WTC11 (cell line): ENCODE results near the gene PREX1. TPM values are rescaled to one million over a fixed set of nuclear protein-coding genes. Genes with fewer than 3 reads are reported as not detected.

Experiments used
- ATAC-seq: fragments of 200-7000 bp; cut with Tn5 transposase; 2 replicates; pipeline ENCODE4 v1.10.0; 2021; ENCODE audit warnings: mild to moderate bottlenecking, moderate library complexity
- CTCF ChIA-PET: fragments of 300-600 bp; sonication (Branson Sonifier 250); formaldehyde crosslinking; loops from one replicate; lab custom pipeline; 2021; ENCODE audit warnings: antibody characterized with exemption; lab: Charles Lee
- POLR2A ChIA-PET: fragments of 350-600 bp; sonication (Branson Sonifier 250); formaldehyde crosslinking; loops from one replicate; lab custom pipeline; 2021; ENCODE audit warnings: antibody characterized with exemption; lab: Charles Lee
- DNase-seq: peaks from one replicate; pipeline ENCODE4 v3.0.0; 2021; ENCODE audit warnings: low spot score
- H3K27ac Mint-ChIP-seq: 2 replicates; pipeline ENCODE4 v1.8.0; 2021; ENCODE audit warnings: mixed read lengths
- H3K27me3 Mint-ChIP-seq: 2 replicates; pipeline ENCODE4 v1.8.0; 2021; ENCODE audit warnings: low read depth, mild to moderate bottlenecking, moderate library complexity, mixed read lengths
- H3K36me3 Mint-ChIP-seq: 2 replicates; pipeline ENCODE4 v1.8.0; 2021; ENCODE audit warnings: mixed read lengths
- H3K4me1 Mint-ChIP-seq: 2 replicates; pipeline ENCODE4 v1.8.0; 2022; ENCODE audit warnings: mixed read lengths
- H3K4me3 Mint-ChIP-seq: 2 replicates; pipeline ENCODE4 v1.8.0; 2021; ENCODE audit warnings: mild to moderate bottlenecking, moderate library complexity, mixed read lengths
- H3K9me3 Mint-ChIP-seq: 2 replicates; pipeline ENCODE4 v1.8.0; 2021; ENCODE audit warnings: mixed read lengths
- CBFB ChIP-seq: sonication (generic); formaldehyde crosslinking; IDR thresholded peaks from 2 replicates; pipeline ENCODE4 v1.8.1; 2022; ENCODE audit warnings: mild to moderate bottlenecking, low read depth, missing genetic modification reagents
- E2F1 ChIP-seq: sonication (generic); formaldehyde crosslinking; IDR thresholded peaks from 2 replicates; pipeline ENCODE4 v1.8.0; 2022; ENCODE audit warnings: mild to moderate bottlenecking, missing genetic modification reagents
- ETV6 ChIP-seq: sonication (generic); formaldehyde crosslinking; IDR thresholded peaks from 2 replicates; pipeline ENCODE4 v1.8.1; 2022; ENCODE audit warnings: mild to moderate bottlenecking, missing genetic modification reagents
- FOXP1 ChIP-seq: sonication (generic); formaldehyde crosslinking; IDR thresholded peaks from 2 replicates; pipeline ENCODE4 v1.8.0; 2022; ENCODE audit warnings: missing genetic modification reagents, mild to moderate bottlenecking, moderate library complexity, borderline replicate concordance
- GABPB1 ChIP-seq: sonication (generic); formaldehyde crosslinking; IDR thresholded peaks from 2 replicates; pipeline ENCODE4 v1.8.1; 2023; ENCODE audit warnings: mild to moderate bottlenecking, missing genetic modification reagents
- HMGA2 ChIP-seq: fragments of 250-450 bp; sonication (Bioruptor Pico); IDR thresholded peaks from 2 replicates; pipeline ENCODE4 v1.4.0; 2021; ENCODE audit warnings: mild to moderate bottlenecking, moderate library complexity
- HMGXB4 ChIP-seq: sonication (generic); formaldehyde crosslinking; IDR thresholded peaks from 2 replicates; pipeline ENCODE4 v1.8.1; 2023; ENCODE audit warnings: mild to moderate bottlenecking, moderate library complexity, missing genetic modification reagents
- JAZF1 ChIP-seq: fragments of 250-450 bp; sonication (Bioruptor Pico); IDR thresholded peaks from 2 replicates; pipeline ENCODE4 v1.9.0; 2021; ENCODE audit warnings: moderate library complexity, mild to moderate bottlenecking, inconsistent platforms
- NFATC4 ChIP-seq: fragments of 250-450 bp; sonication (Bioruptor Pico); IDR thresholded peaks from 2 replicates; pipeline ENCODE4 v1.9.0; 2021; ENCODE audit warnings: mild to moderate bottlenecking
- OVOL2 ChIP-seq: fragments of 250-450 bp; sonication (Bioruptor Pico); IDR thresholded peaks from 2 replicates; pipeline ENCODE4 v1.9.0; 2021; ENCODE audit warnings: mild to moderate bottlenecking, borderline replicate concordance
- SMAD3 ChIP-seq: sonication (generic); formaldehyde crosslinking; IDR thresholded peaks from 2 replicates; pipeline ENCODE4 v1.8.0; 2022; ENCODE audit warnings: missing genetic modification reagents, mild to moderate bottlenecking, borderline replicate concordance
- SOX15 ChIP-seq: fragments of 250-450 bp; sonication (Bioruptor Pico); IDR thresholded peaks from 2 replicates; pipeline ENCODE4 v1.9.0; 2021; ENCODE audit warnings: mild to moderate bottlenecking
- SP1 ChIP-seq: sonication (generic); formaldehyde crosslinking; conservative IDR thresholded peaks from 2 replicates; pipeline ENCODE4 v1.8.1; 2022; ENCODE audit warnings: missing genetic modification reagents
- ZNF121 ChIP-seq: sonication (generic); formaldehyde crosslinking; IDR thresholded peaks from 2 replicates; pipeline ENCODE4 v1.8.0; 2023; ENCODE audit warnings: missing genetic modification reagents
- ZNF138 ChIP-seq: sonication (generic); formaldehyde crosslinking; conservative IDR thresholded peaks from 2 replicates; pipeline ENCODE4 v1.8.1; 2022; ENCODE audit warnings: mild to moderate bottlenecking, moderate library complexity, missing genetic modification reagents
- ZNF232 ChIP-seq: sonication (generic); formaldehyde crosslinking; IDR thresholded peaks from 2 replicates; pipeline ENCODE4 v1.8.0; 2022; ENCODE audit warnings: mild to moderate bottlenecking, missing genetic modification reagents
- total RNA-seq: library from RNA; stranded (reverse); gene quantifications from 3 replicates; pipeline ENCODE4 v1.2.3, GENCODE V29; 2021
- TF ChIP-seq, protein P1 (sequence below): sonication (generic); formaldehyde crosslinking; IDR thresholded peaks from 2 replicates; pipeline ENCODE4 v1.8.1; 2023; ENCODE audit warnings: mild to moderate bottlenecking, missing genetic modification reagents
- TF ChIP-seq, protein P2 (sequence below): sonication (generic); formaldehyde crosslinking; IDR thresholded peaks from 2 replicates; pipeline ENCODE4 v1.8.1; 2023; ENCODE audit warnings: mild to moderate bottlenecking, missing genetic modification reagents, moderate library complexity
- TF ChIP-seq, protein P3 (sequence below): sonication (generic); formaldehyde crosslinking; IDR thresholded peaks from 2 replicates; pipeline ENCODE4 v1.8.1; 2022; ENCODE audit warnings: missing genetic modification reagents, borderline replicate concordance
- TF ChIP-seq, protein P4 (sequence below): sonication (generic); formaldehyde crosslinking; IDR thresholded peaks from 2 replicates; pipeline ENCODE4 v1.8.0; 2023; ENCODE audit warnings: missing genetic modification reagents
- TF ChIP-seq, protein P5 (sequence below): sonication (generic); formaldehyde crosslinking; IDR thresholded peaks from 2 replicates; pipeline ENCODE4 v1.8.1; 2023; ENCODE audit warnings: mild to moderate bottlenecking, missing genetic modification reagents, moderate library complexity

Gene PREX1
- total RNA-seq, 1 experiment from 2014 or later, result 17.3 TPM

- no peak for TF ChIP-seq OVOL2 (CRISPR knock-in tag)
- TF ChIP-seq, protein P1, sequence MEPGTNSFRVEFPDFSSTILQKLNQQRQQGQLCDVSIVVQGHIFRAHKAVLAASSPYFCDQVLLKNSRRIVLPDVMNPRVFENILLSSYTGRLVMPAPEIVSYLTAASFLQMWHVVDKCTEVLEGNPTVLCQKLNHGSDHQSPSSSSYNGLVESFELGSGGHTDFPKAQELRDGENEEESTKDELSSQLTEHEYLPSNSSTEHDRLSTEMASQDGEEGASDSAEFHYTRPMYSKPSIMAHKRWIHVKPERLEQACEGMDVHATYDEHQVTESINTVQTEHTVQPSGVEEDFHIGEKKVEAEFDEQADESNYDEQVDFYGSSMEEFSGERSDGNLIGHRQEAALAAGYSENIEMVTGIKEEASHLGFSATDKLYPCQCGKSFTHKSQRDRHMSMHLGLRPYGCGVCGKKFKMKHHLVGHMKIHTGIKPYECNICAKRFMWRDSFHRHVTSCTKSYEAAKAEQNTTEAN (CRISPR knock-in tag), result no peak
- no peak for TF ChIP-seq ETV6
- no peak for TF ChIP-seq E2F1
- no peak for TF ChIP-seq NFATC4
- TF ChIP-seq ZNF121, result no peak
- no peak for TF ChIP-seq ZNF232
- TF ChIP-seq, protein P2, sequence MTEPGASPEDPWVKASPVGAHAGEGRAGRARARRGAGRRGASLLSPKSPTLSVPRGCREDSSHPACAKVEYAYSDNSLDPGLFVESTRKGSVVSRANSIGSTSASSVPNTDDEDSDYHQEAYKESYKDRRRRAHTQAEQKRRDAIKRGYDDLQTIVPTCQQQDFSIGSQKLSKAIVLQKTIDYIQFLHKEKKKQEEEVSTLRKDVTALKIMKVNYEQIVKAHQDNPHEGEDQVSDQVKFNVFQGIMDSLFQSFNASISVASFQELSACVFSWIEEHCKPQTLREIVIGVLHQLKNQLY (CRISPR knock-in tag), result no peak
- no peak for TF ChIP-seq FOXP1
- POLR2A ChIA-PET, result no interaction called here
- CTCF ChIA-PET, result interaction anchor here (2.2 kb wide), 1 partner anchor 67 kb away, joined by 8 read pairs; no protein-coding TSS in a partner anchor
- H3K36me3 Mint-ChIP-seq, result peaks cover 9% of the 10 kb centered on the region
- H3K27ac Mint-ChIP-seq, result no peak overlapping the region
- no peaks in the 10 kb centered on the region; the same call in 1 of the 2 replicates for H3K27me3 Mint-ChIP-seq
- H3K4me3 Mint-ChIP-seq, result no peak overlapping the region
- DNase-seq, result no peak
- peaks cover 6% of the 10 kb centered on the region for H3K9me3 Mint-ChIP-seq
- H3K4me1 Mint-ChIP-seq, result peaks cover 15% of the 10 kb centered on the region
- no peak for ATAC-seq
Measured at GRCh38 chr20:48724891-48725554, 102.8 kb downstream of the PREX1 start.

DNA sequence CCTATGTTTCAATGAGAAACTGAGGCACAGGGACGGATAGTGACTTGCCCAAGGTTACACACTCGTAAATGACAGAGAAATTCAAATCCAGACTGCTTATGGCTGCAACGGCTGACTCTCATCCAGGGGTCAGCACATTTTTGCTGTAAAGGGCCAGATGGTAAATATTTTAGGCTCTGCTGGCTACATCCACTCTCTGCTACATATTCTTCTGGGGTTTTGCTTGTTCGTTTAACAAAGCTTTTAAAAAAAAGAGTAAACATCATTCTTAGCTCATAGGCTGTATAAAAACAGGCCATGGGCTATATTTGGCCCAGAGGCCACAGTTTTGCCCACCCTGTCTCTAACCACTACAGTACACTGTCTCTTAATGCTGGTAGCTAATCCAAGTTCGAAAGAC is 103.4 kb downstream of the PREX1 start:
- TF ChIP-seq ZNF138 (no peak), SP1 (CRISPR knock-in tag) (no peak), HMGA2 (CRISPR knock-in tag) (no peak), SOX15 (CRISPR knock-in tag) (no peak), GABPB1 (no peak), NFATC4 (no peak), CBFB (no peak), SMAD3 (CRISPR knock-in tag) (no peak), HMGXB4 (CRISPR knock-in tag) (no peak), JAZF1 (CRISPR knock-in tag) (no peak)
- TF ChIP-seq, protein P3, sequence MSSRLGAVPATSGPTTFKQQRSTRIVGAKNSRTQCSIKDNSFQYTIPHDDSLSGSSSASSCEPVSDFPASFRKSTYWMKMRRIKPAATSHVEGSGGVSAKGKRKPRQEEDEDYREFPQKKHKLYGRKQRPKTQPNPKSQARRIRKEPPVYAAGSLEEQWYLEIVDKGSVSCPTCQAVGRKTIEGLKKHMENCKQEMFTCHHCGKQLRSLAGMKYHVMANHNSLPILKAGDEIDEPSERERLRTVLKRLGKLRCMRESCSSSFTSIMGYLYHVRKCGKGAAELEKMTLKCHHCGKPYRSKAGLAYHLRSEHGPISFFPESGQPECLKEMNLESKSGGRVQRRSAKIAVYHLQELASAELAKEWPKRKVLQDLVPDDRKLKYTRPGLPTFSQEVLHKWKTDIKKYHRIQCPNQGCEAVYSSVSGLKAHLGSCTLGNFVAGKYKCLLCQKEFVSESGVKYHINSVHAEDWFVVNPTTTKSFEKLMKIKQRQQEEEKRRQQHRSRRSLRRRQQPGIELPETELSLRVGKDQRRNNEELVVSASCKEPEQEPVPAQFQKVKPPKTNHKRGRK (CRISPR knock-in tag), result no peak
- TF ChIP-seq, protein P4, sequence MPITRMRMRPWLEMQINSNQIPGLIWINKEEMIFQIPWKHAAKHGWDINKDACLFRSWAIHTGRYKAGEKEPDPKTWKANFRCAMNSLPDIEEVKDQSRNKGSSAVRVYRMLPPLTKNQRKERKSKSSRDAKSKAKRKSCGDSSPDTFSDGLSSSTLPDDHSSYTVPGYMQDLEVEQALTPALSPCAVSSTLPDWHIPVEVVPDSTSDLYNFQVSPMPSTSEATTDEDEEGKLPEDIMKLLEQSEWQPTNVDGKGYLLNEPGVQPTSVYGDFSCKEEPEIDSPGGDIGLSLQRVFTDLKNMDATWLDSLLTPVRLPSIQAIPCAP (CRISPR knock-in tag), result no peak
- TF ChIP-seq, protein P5, sequence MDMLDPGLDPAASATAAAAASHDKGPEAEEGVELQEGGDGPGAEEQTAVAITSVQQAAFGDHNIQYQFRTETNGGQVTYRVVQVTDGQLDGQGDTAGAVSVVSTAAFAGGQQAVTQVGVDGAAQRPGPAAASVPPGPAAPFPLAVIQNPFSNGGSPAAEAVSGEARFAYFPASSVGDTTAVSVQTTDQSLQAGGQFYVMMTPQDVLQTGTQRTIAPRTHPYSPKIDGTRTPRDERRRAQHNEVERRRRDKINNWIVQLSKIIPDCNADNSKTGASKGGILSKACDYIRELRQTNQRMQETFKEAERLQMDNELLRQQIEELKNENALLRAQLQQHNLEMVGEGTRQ, result no peak
- peaks cover 12% of the 10 kb centered on the region for H3K4me1 Mint-ChIP-seq
- DNase-seq, result no peak
- CTCF ChIA-PET, result interaction anchor here (2.2 kb wide), 1 partner anchor 67 kb away, joined by 8 read pairs; no protein-coding TSS in a partner anchor
- H3K9me3 Mint-ChIP-seq, result peaks cover 6% of the 10 kb centered on the region
- no peak for ATAC-seq
- no peaks in the 10 kb centered on the region; the same call in 1 of the 2 replicates for H3K27me3 Mint-ChIP-seq
- no peak overlapping the region for H3K4me3 Mint-ChIP-seq
- peaks cover 9% of the 10 kb centered on the region for H3K36me3 Mint-ChIP-seq
- POLR2A ChIA-PET, result no interaction called here
- H3K27ac Mint-ChIP-seq, result no peak overlapping the region
